Measurements from ENCODE around the gene TYW5.

Gene TYW5

GRCh38 chr2:199999166-199999565, 43.9 kb upstream of the TYW5 start:
- no peak for TF ChIP-seq REST (IDR thresholded peaks at IDR 0.05; ENCODE audit: insufficient replicate concordance, low read depth)
- no peak for TF ChIP-seq POLR2AphosphoS5 (IDR thresholded peaks at IDR 0.05; ENCODE audit: low read depth)
- no peak for TF ChIP-seq SPI1 (IDR thresholded peaks at IDR 0.05; ENCODE audit: borderline replicate concordance, low read depth)
- TF ChIP-seq CTCF (IDR thresholded peaks at IDR 0.05; ENCODE audit: insufficient read depth, low read length): no peak
- TF ChIP-seq GABPA (IDR thresholded peaks at IDR 0.05; ENCODE audit: low read depth): no peak

DNA sequence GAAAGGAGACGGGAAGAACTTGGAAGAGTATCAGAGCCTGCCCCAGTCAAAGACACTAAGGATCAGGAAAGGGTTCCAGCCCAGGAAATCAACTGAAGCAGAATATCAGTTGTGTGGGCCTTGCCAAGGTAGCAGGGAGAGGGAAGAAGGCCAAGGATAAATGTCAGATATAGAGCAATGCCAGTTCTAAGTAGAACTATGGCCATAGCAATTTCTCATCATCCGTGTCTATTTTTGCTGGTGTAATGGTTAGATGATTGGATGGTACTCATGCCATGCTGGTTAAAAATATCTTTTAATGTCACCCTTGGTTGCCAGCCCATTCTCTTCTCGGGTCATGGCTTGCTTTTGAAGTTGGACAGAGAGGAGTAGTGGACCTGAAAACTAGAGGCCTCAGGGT, 42.0 kb upstream of the TYW5 start:
- Histone ChIP-seq H3K4me3 (replicated peaks; ENCODE audit: insufficient read depth, low read length) (no peak overlapping the region), H3K27me3 (ENCODE audit: insufficient read depth, poor library complexity, severe bottlenecking) (no peaks in the 10 kb centered on the region), H3K27ac (replicated peaks) (no peak overlapping the region)
- TF ChIP-seq CTCF (IDR thresholded peaks at IDR 0.05; ENCODE audit: insufficient read depth, low read length): no peak
- TF ChIP-seq POLR2AphosphoS5 (IDR thresholded peaks at IDR 0.05; ENCODE audit: low read depth): no peak
- TF ChIP-seq SPI1 (IDR thresholded peaks at IDR 0.05; ENCODE audit: borderline replicate concordance, low read depth): no peak
- TF ChIP-seq REST (IDR thresholded peaks at IDR 0.05; ENCODE audit: insufficient replicate concordance, low read depth): no peak
- TF ChIP-seq GABPA (IDR thresholded peaks at IDR 0.05; ENCODE audit: low read depth): no peak
- DNase-seq (ENCODE audit: low read depth in 1 of 2, low spot score in 1 of 2): no peak

More at GRCh38 chr2:199999166-199999565, 43.9 kb upstream of the TYW5 start:
- Histone ChIP-seq H3K4me3 (replicated peaks; ENCODE audit: insufficient read depth, low read length) (no peak overlapping the region), H3K27ac (replicated peaks) (no peak overlapping the region), H3K27me3 (ENCODE audit: insufficient read depth, poor library complexity, severe bottlenecking) (no peaks in the 10 kb centered on the region)
- no peak for DNase-seq (ENCODE audit: low read depth in 1 of 2, low spot score in 1 of 2)

- Histone ChIP-seq H3K27ac (replicated peaks) (no peak overlapping the region), H3K4me3 (replicated peaks; ENCODE audit: insufficient read depth, low read length) (no peak overlapping the region), H3K27me3 (ENCODE audit: insufficient read depth, poor library complexity, severe bottlenecking) (no peaks in the 10 kb centered on the region)
- TF ChIP-seq POLR2AphosphoS5 (IDR thresholded peaks at IDR 0.05; ENCODE audit: low read depth): no peak
- no peak for TF ChIP-seq GABPA (IDR thresholded peaks at IDR 0.05; ENCODE audit: low read depth)
- no peak for TF ChIP-seq CTCF (IDR thresholded peaks at IDR 0.05; ENCODE audit: insufficient read depth, low read length)
- TF ChIP-seq REST (IDR thresholded peaks at IDR 0.05; ENCODE audit: insufficient replicate concordance, low read depth): no peak
- no peak for TF ChIP-seq SPI1 (IDR thresholded peaks at IDR 0.05; ENCODE audit: borderline replicate concordance, low read depth)
- no peak for DNase-seq (ENCODE audit: low read depth in 1 of 2, low spot score in 1 of 2)
Observed at GRCh38 chr2:199994896-199995295, 39.6 kb upstream of the TYW5 start.
